Spleen (tissue), 7 donors: ENCODE measurements around the gene CAND2.

ENCODE experiments used
- POLR2A ChIP-seq, 3 donors: fragments of 450-650 bp; IDR thresholded peaks; one replicate each; pipeline ENCODE4 v1.5.1; 2017; ENCODE audit warnings: antibody characterized with exemption in 3 of 3, mild to moderate bottlenecking in 1 of 3
- POLR2AphosphoS5 ChIP-seq, 3 donors: sonication (generic); formaldehyde crosslinking; IDR thresholded peaks; one replicate each; pipeline ENCODE4 v1.5.1; 2017; ENCODE audit warnings: antibody characterized with exemption in 3 of 3
- TF ChIP-seq, protein P1 (sequence below), 11 experiments: fragments of 200-600 bp in 7 of 11; fragments of 450-650 bp in 4 of 11; sonication (generic) in 4 of 11; IDR thresholded peaks in 8 of 11; conservative IDR thresholded peaks in 3 of 11; 1 replicate in 7 of 11; 2 replicates in 4 of 11; pipeline versions ENCODE4 v1.4.0 to v1.8.0; 2016 to 2021; ENCODE audit warnings: antibody characterized with exemption in 11 of 11, inconsistent platforms in 4 of 11, mild to moderate bottlenecking in 1 of 11
- donor health status: DM: no; HTN: no; CAD: no; lungs with moderate emphysema.
- donor health status: DM: no; HTN: no; CAD: no.
- donor health status: DM: no; HTN: no; CAD: no.

DNA sequence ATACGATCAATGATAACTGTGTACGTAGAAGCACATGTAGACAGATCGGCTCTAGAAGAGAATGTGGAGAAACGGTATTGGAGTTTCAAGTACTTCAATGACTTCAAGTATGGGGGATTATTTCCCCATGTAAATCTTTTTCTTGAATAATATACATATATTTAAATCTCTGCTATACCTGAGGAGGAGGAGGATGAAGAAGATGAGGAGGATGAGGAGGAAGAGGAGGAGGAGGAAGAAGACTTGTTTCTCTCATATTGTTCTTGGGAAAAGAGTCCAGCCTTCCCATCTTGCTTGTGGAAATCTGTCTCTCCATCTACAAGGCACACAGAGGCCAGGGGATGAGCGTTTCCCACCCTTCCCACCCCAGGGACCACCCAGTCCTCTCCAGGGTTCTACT, 48.0 kb upstream of the CAND2 start:
- TF ChIP-seq, protein P1, sequence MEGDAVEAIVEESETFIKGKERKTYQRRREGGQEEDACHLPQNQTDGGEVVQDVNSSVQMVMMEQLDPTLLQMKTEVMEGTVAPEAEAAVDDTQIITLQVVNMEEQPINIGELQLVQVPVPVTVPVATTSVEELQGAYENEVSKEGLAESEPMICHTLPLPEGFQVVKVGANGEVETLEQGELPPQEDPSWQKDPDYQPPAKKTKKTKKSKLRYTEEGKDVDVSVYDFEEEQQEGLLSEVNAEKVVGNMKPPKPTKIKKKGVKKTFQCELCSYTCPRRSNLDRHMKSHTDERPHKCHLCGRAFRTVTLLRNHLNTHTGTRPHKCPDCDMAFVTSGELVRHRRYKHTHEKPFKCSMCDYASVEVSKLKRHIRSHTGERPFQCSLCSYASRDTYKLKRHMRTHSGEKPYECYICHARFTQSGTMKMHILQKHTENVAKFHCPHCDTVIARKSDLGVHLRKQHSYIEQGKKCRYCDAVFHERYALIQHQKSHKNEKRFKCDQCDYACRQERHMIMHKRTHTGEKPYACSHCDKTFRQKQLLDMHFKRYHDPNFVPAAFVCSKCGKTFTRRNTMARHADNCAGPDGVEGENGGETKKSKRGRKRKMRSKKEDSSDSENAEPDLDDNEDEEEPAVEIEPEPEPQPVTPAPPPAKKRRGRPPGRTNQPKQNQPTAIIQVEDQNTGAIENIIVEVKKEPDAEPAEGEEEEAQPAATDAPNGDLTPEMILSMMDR (IDR thresholded peaks at IDR 0.05 in 8 of 11, conservative IDR thresholded peaks at IDR 0.05 in 3 of 11), result no peak
- TF ChIP-seq POLR2A (IDR thresholded peaks at IDR 0.05) (no peak), POLR2AphosphoS5 (IDR thresholded peaks at IDR 0.05) (no peak)
